HG03025 (cell line): Measurements from ENCODE around the gene ANO2.
"Not testable (repeated sequence)": the region's sequence is repeated elsewhere in the genome, so short reads cannot be mapped to it uniquely, and the experiment has no call there.

Source experiments
- ATAC-seq: cut with Tn5 transposase; IDR thresholded peaks from one replicate; pipeline ENCODE4 v1.9.1; 2021; ENCODE audit warnings: mild to moderate bottlenecking, moderate library complexity; ENCODE audit not compliant: unreplicated experiment, low FRiP score

Gene ANO2

DNA sequence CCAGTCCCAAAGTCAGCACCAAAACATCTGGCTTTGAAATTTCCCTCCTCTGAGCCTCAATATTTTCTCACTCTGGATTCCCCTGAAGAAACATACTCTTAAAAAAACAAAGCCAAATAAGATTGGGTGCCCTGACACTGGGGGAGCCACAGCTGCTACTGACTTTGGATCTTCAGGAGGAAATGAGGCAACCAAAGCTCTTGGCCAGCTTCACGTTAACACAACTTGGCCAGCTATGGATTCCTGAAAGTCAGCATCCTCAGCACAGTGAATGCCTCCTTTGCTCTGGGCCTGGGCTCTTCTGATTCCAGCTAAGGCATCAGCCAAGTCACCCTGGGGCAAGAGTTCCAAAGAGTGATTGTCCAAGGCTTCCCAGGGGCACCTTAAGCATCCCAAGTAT, 254.8 kb downstream of the ANO2 start:
- no peak for ATAC-seq

DNA sequence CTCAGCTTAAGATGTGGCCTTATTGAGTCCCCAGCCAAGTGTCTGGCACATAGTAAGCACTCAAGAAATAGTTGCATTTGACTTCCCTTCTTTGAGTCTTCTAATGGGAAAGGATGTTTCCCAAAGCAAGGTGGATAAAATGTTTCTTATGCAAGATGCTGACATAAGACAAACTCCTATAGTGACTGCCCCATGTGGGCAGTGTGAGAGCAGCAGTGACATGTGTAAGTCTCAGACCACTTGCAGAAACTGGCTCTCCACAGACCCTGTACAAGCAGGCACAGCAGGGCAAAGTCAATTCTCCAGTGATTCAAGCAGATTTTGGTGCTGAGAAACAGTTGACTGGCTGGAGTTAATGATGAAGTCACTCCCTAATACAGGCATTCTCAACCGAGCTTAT, 255.3 kb downstream of the ANO2 start:
- no peak for ATAC-seq

DNA sequence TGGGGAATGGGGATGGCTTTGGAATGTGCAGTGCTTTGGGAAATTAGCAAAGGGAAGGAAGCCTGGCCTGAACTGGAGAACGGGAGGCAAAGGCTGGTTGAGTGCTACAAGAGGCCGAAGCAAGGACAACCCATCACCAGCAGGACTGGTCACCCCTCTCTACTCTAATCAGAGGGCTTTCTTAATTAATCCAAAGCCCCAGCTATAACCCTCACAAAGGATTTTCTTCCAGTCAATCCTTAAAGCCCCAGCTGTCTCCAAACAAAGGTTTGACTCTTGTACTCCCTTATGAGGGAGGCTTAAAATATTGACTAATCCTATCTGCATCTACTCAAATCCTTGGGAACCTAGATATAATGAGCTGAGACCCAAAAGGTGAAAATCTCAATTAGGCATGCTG, 256.8 kb downstream of the ANO2 start:
- no peak for ATAC-seq

DNA sequence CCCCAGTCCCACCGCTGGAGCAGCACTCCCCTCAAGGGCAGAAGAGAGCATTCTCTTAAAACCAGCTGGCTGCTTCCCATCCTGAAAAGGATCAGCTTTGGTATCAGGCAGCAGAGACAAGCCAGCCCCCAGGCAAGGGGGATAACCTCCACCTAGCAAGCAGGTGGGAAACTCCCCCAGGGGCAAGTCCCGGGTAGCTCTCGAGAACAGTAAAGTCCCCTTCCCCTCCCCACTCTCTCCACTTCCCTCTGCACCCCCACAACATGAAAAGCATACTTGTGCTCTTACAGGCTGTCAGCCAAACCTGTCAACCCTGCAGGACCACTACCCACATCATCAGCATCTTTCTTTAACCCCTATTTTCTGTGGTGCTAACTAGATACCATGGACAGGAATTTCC, 259.1 kb downstream of the ANO2 start:
- ATAC-seq = no peak

DNA sequence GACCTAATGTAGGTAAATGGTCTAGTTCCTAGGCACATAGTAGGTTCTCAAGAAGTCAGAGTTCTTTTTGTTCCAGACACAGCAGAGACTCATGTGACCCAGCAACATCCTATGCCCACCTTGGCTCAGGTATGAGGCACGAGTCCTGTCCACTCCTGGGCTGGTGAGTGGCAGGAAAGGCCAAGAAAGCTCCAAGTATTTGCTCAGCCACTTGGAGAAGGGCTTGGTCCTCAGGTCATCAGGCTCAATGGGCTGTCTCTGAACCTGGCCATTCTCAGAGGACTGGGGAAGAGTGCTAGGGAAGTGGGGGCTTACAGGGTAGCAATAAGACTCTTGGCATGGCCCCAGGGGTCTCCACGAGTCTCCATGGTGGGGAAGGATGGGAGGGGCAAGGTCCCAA, 260.1 kb downstream of the ANO2 start:
- ATAC-seq = no peak

DNA sequence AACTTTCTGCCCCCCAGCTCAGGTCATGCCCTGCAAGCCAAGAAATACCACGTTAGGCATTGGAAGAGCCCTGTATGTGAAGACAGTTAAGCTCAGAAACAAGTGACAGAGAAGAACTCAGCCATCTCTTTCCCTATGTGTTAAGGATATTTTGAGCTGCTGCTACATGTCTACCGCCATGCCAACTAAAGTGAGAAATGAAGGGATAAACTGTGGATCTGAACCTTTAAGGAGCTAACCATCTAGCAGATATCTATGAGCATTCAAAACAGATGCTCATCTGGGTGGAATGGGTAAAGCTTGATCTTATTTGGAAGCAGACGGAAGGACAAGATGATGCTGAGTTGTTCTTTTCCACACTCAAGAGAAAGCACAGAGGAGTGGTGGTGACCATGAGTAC, 262.5 kb downstream of the ANO2 start:
- no peak for ATAC-seq

GRCh38 chr12:5678176-5678575, 266.9 kb downstream of the ANO2 start:
- ATAC-seq = no peak

- ATAC-seq = not testable (repeated sequence)
Measured at GRCh38 chr12:5669624-5670023, 275.4 kb downstream of the ANO2 start.

- ATAC-seq = no peak
Measured at GRCh38 chr12:5665615-5666014, 279.4 kb downstream of the ANO2 start.

DNA sequence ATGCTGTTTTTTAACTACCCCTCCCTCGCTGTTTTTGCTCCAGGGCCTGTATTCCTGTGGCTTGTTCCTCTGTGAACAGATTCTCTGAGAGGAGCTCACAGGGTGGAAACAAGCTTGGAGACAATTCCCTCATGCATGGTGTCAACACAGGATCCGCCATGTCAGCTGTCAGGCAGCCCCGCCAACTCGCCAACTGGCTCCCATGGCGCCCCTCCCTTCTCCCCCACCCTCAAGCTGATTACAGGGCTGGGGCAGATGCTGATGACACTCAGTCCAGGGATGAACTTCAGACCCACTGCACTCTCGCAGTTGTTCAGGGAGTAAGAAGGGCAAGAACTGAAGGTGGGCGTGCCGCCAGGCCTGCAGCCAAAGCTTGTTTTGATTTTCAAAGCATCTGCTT, 283.2 kb downstream of the ANO2 start:
- no peak for ATAC-seq

GRCh38 chr12:5660238-5660637, 284.8 kb downstream of the ANO2 start:
- no peak for ATAC-seq

- ATAC-seq = not testable (repeated sequence)
Measured at GRCh38 chr12:5658339-5658941, 286.6 kb downstream of the ANO2 start.

- no peak for ATAC-seq
Measured at GRCh38 chr12:5656836-5657235, 288.2 kb downstream of the ANO2 start.

DNA sequence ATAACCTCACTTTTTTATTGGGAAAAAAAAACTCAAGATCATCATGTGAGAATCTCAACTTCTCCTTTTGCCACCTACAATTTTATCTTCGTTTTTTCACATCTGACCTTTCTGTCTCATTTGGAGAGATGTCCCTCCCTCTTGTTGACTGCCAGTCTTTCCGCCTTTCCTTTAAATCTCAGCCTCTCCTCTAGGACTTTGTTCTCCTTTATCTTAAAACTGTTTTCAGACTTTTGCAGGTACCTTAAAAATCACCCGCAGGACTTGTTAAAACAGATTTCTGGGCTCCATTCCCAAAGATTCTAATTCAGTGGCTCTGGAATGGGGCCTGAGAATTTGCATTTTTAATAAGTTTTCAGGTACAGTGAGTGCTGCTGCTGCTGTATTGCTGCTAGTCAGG, 289.9 kb downstream of the ANO2 start:
- no peak for ATAC-seq

GRCh38 chr12:5654019-5654418, 291.0 kb downstream of the ANO2 start:
- no peak for ATAC-seq

DNA sequence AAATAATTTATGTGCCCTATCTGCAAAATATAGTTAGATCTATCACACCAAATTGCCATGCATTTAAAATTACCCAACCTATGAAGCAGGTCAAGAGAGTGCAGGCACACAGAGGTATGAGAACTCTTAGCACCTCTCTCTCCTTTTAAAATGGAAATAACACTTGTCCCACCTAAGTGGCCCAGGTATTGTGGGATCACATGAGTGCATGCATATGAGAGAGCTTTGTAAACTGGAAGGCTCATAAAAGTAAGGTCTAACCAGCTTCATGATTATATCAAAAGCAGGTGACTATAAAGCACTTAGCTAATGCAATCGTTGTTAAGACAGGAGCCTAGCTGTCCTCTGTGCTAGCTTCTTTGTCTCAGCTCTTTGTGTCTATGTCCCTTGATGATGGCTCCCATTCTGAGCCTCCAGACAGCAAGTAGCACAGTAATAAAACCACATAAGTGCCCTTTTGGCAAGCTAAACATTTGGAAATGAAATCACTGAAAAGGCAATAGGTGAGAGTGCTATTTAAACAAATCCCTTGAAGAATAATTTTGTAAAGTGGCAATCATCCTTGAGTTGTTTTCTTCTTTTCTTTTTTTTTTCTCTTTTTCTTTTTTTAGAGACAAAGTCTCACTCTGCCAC, 294.1 kb downstream of the ANO2 start:
- no peak for ATAC-seq

DNA sequence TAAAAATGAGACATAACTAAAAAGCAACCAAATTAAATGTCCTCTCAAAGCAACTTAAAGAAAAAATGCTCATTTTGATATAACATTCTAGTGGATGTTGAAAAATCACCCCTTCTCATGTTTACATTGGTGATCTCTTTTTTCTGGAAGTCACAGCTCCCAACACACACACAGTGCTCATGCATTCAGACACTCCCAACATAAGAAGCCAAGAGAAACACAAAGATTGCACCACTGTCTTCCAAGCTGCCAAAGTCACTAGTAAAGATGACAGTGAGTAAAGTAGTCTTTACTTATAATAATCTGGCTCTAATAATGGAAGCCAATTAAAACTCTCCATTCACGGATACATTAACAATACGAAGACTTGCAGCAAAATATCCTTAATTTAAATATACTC, 294.8 kb downstream of the ANO2 start:
- ATAC-seq = no peak

- ATAC-seq = no peak
Measured at GRCh38 chr12:5648692-5649359, 296.2 kb downstream of the ANO2 start.

DNA sequence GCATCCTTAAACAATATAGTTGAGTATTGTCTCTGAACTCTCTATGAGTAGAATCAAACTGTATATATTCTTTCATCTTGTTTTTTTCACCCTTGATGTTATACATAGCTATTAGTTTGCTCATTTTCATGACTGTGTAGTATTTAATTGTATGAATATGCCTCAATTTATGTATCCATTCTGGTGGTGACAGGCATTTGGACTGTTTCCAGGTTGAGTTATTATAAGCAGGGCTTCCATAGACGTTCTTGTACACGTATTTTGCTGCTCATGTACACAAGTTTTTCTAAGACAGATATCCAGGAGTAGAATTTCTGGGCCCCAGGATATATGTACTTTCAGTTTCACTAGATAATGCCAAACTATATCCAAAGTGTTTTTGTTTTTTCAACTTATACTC, 301.8 kb downstream of the ANO2 start:
- ATAC-seq = no peak

- no peak for ATAC-seq
Measured at GRCh38 chr12:5637698-5638097, 307.4 kb downstream of the ANO2 start.

DNA sequence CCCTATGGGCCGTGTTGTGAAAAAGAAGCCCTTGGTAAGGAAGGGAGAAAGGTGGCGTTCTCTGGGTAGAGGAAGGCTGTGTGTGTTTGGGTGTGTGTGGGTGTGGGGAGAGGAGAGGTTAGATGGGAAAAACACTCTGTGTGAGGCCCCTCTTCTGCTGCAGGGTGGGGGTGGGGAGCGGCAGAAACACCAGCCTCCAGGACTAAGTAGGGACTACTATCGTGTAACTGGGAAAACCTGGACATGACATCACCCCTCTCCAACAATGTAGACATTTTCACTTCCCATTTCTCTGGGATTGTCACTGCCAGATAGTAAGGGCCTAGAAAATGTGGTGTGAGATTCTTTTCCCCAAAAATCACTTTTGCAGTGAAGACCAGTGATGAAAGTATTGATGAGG, 308.2 kb downstream of the ANO2 start:
- ATAC-seq = no peak

DNA sequence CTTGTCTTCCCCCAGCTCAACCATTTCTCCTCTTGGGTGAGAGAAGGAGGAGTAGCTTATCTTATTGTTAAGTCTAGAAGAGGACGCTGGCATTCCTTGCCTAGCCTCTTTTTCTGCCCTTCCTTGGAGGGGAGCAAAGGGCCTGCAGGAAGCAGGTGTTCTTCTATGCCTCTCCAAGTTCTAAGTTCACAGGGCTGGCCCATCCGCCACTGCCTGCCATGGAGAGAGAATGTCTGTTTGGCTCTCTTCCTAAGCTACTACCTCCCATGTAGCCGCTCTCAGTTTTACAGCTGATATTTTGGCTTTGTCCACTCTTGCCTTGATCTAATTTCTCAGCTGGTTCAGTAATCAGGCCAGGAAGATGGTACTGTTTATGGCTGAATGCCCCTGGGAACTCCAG, 312.0 kb downstream of the ANO2 start:
- ATAC-seq = no peak
